KG1 (cell line): ENCODE results near the gene ZNF497.
A peak's percentile ranks its signal among the peaks of the same experiment; 100 is the strongest.
"Not testable (repeated sequence)": the region's sequence is repeated elsewhere in the genome, so short reads cannot be mapped to it uniquely, and the experiment has no call there.

Experiments
- DNase-seq: peaks from one replicate; lab custom pipeline; 2025; lab: John Stamatoyannopoulos, UW

Gene ZNF497

DNA sequence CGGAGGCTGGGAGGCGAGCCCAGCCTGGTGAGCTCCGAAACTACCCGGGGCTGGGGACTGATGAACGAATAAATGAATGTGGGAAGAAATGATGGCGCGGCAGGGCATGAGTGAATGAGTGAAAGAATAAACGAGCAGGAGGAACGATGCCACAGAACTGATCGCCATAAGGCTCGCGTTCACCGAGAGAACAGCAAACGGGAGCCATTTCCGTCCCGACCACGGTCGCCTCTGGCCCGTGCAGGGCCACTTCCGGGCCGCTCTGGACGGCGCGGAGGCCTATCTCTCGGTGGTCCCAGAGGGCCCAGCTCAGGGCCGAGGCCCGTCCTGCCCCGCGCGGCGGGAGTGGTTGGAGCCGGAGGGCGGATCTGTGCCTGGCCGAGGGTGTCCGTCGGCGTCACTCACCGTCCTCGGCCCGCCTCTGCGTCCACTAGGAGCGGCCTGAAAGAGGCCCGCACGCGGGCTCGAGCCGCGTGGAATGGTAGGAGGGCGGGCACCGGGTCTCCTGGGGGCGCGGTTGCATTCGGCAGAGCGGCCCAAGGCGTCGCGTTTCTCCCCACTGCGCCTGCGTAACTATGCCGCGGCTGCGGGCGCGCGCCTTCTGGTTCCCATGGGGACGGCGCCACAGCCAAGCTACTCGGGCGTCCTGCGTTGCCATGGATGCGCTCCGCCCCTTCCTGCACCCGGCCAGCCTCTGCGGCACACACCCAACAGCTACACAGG is at the start of gene ZNF497:
Gene ZNF497, minus strand, starts transcription at position 480 of the 723 bp plus-strand sequence. CDS start 5,116 bp downstream, outside the sequence.
- DNase-seq = peak; percentile 88

GRCh38 chr19:58409010-58409790 is 46.6 kb upstream of the ZNF497 start:
- peak; percentile 16 for DNase-seq

- DNase-seq = peak; percentile 96
Measured at GRCh38 chr19:58408152-58409009, 45.8 kb upstream of the ZNF497 start, which contains the start of gene ZNF584. ZNF584 (plus strand) TSS chr19:58408649; CDS start chr19:58409148, 499 bp downstream.

- no peak for DNase-seq
Measured at GRCh38 chr19:58407658-58408151, 45.2 kb upstream of the ZNF497 start.

- DNase-seq = no peak
Measured at GRCh38 chr19:58406818-58407657, 44.5 kb upstream of the ZNF497 start.

- not testable (repeated sequence) for DNase-seq
Measured at GRCh38 chr19:58403920-58404478, 41.4 kb upstream of the ZNF497 start.

DNA sequence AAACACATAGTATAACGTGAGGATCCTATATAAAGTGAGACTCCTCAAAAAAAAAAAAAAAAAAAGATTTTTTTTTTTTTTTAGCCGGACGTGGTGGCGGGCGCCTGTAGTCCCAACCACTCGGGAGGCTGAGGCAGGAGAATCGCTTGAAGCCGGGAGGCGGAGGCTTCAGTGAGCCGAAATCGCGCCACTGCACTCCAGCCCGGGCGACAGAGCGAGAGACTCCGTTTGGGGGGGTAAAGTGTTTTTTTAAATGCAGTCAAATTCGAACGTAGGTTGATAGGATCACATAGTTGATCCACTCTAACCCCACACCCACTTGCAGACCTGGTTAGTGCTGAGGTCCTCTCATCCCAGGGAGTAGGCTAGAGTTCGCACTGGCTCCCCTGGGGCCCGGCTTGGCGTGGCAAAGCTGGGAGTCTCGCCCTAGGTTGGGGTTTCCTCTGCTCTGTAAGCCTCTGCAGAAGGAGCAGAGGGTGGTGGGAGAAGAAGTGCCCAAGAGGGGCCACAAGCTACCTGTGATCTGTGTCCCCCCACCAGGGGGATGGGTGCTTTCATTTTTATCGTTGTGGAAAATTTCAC is 39.4 kb upstream of the ZNF497 start:
- no peak for DNase-seq

DNA sequence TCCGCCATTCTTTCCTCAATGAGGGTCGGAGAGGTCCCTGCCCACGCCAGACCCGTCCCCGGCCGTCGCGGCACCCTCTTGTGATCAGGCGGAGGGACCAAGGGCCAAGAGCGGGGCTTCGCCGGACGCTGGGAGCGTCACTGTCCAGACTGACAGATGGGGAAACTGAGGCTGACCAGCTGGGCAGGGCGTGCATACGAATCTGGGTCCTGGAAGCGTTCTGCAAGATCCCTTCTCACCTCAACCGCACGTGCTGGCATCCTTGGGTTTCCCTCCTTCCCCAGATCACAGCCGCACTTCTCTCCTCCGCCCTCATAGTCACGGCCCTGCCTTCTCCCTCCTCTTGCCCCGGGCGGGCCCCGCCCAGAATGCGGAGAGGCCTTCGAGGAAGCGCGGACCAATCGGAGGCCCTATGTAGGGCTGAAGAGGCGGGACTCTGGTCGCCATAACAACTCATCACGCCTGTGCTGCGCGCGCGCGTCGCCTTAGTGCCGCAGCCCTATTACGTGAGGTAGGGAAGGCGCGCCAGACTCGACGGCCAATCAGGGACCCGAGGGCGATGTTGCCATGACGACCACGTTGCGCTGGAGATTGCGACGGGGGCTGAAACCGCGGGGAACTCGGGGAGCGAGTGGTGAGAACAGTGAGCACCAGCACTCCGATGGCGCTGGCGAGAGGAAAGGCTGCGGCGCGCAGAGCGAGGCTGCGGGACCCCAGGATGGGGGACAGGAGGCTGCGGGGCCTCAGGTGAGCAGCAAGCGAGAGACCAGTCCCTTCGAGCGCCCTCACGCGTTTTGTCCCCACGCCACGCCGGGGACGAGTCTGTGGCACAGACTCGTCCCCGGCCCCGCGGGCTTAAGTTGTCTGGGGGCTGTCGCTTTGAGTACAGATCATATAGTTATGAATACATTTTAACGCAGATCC is 38.6 kb upstream of the ZNF497 start:
- DNase-seq = peak; percentile 98

GRCh38 chr19:58400316-58400915 is 37.9 kb upstream of the ZNF497 start:
- DNase-seq = no peak

- DNase-seq = no peak
Measured at GRCh38 chr19:58399903-58400302, 37.4 kb upstream of the ZNF497 start.

DNA sequence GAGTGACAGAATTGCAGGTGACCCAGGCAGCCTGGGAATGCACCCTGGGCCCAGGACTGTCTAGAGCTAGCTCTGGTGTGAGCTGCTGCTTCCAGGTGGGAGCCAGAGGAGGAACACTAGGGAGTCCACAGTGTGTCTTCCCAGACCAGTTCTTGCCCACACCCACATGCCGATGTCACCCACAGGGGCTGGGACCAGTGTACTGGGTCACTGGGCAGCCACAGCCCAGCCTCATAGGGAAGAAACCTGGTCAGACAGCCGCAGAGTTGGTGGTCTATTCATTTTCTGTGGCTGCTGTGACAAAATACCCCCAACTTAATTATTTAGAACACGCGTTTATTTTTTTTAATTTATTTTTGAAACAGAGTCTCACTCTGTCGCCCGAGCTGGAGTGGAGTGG is 36.0 kb upstream of the ZNF497 start:
- no peak for DNase-seq

GRCh38 chr19:58398087-58398486 is 35.5 kb upstream of the ZNF497 start:
- DNase-seq = no peak

DNA sequence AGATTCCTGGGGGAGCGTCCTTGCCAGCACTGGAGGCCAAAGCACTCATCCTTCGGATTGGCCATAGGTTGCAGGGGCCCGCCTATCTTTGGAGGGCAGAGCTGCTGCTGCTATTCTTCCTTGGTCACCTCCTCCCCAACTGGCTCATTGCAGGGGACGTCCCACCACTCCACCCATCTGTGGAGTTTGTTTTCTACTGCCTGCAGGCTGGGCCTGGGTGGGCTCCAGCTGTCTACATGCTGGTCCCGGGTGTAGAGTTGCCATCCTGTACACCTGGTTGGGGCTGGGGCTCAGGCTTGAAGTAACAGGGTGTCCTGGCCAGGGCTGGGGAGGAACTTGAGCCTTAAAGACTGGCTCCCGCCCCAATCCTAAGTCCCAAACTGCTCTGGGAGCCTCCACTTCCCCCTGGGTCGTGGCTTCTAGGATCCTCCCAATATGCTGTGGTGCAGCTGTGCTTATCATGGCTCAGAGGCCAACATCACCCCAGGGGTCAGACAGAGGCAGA is 35.0 kb upstream of the ZNF497 start:
- no peak for DNase-seq

DNA sequence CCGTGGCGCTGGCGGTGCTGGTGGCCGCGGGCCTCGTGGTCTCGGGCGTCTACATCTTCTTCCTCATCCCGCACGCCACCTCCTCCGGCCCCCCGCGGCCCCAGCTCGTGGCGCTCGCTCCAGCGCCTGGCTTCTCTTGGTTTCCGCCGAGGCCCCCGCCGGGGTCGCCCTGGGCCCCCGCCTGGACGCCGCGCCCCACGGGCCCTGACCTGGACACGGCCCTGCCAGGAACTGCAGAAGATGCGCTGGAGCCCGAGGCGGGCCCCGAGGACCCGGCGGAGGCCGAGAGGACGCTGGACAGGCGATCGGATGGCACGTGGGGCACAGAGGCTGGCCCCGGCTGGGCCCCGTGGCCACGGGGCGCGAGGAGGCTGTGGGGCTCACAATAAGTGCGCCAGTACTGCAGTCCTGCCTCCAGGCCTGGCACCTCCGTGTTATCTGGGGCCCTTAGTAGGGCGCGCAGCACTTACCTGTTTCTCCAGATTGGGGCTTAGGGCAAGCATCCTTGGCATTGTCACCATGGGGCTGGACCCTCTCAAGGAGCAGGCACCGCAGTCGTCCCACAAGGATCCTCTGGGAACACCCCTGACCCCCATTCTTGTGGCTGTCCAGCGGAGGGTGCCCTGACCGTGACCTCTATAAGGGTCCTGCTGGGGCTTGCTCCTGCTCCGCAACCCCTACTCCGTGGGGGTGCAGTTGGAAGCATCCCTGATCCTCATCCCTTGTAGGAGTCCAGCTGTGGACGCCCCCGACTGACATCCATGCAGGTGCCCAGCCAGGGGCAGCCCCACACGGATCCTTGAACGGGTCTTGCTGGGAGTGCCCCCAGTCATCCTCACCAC is 34.4 kb upstream of the ZNF497 start:
- DNase-seq = no peak

GRCh38 chr19:58395979-58396627 is 33.6 kb upstream of the ZNF497 start:
- DNase-seq = no peak

- no peak for DNase-seq
Measured at GRCh38 chr19:58395220-58395978, 32.8 kb upstream of the ZNF497 start, which contains the start of gene RNF225. RNF225 (plus strand) TSS chr19:58395656; CDS start chr19:58396090, 434 bp downstream.
